Panc1 (cell line): Measurements from ENCODE around the gene PDE4B. TPM values are rescaled to one million over a fixed set of nuclear protein-coding genes. Genes with fewer than 3 reads are reported as not detected.

Experiments used
- ATAC-seq: fragments of 200-7000 bp; cut with Tn5 transposase; 2 replicates; pipeline ENCODE4 v1.9.1; 2020; ENCODE audit warnings: mild to moderate bottlenecking, moderate library complexity
- BruUV-seq: library from RNA; stranded (reverse); fragments of 400-500 nt; replicated peaks from 2 replicates; lab custom pipeline; 2021; lab: Mats Ljungman, UMichigan
- CTCF ChIA-PET: fragments of 300-600 bp; sonication (Branson Sonifier 250); formaldehyde crosslinking; loops from one replicate; lab custom pipeline; 2022; ENCODE audit warnings: antibody characterized with exemption; lab: Charles Lee
- POLR2A ChIA-PET: fragments of 300-600 bp; sonication (Branson Sonifier 250); formaldehyde crosslinking; loops from one replicate; lab custom pipeline; 2022; ENCODE audit warnings: antibody characterized with exemption; lab: Charles Lee
- DNase-seq: peaks from one replicate; pipeline ENCODE4 v3.0.0-alpha.2; 2010; ENCODE audit warnings: low read depth, low spot score
- H3K27ac ChIP-seq: 2 replicates; pipeline ENCODE4 v1.5.1; 2011; ENCODE audit warnings: mild to moderate bottlenecking, low read length, inconsistent platforms
- H3K27me3 ChIP-seq: fragments of 200-500 bp; sonication (Bioruptor generic); 2 replicates; pipeline ENCODE4 v1.6.0; 2014; ENCODE audit warnings: low read length, inconsistent platforms; ENCODE audit not compliant: control insufficient read depth, insufficient read depth
- H3K36me3 ChIP-seq: fragments of 200-500 bp; sonication (Bioruptor generic); 2 replicates; pipeline ENCODE4 v1.5.1; 2014; ENCODE audit warnings: inconsistent platforms, mild to moderate bottlenecking, low read length, moderate library complexity; ENCODE audit not compliant: control insufficient read depth, insufficient read depth
- H3K4me1 ChIP-seq: 2 replicates; pipeline ENCODE4 v1.5.1; 2011; ENCODE audit warnings: inconsistent platforms, mild to moderate bottlenecking, low read length, moderate library complexity; ENCODE audit not compliant: control insufficient read depth, insufficient read depth
- H3K4me3 ChIP-seq, 2 experiments: 2 replicates each; pipeline ENCODE4 v1.5.1; 2011 to 2012; ENCODE audit warnings: low read depth in 2 of 2, low read length in 2 of 2, mild to moderate bottlenecking in 2 of 2, inconsistent platforms in 1 of 2, moderate library complexity in 1 of 2
- H3K9me3 ChIP-seq: fragments of 200-500 bp; sonication (Bioruptor generic); 2 replicates; pipeline ENCODE4 v1.5.1; 2014; ENCODE audit warnings: low read depth, mild to moderate bottlenecking, inconsistent platforms, low read length, moderate library complexity; ENCODE audit not compliant: control insufficient read depth, insufficient read depth
- CTCF ChIP-seq: fragments of 450-650 bp; IDR thresholded peaks from 2 replicates; pipeline ENCODE4 v1.5.1; 2017; ENCODE audit warnings: mild to moderate bottlenecking
- POLR2AphosphoS5 ChIP-seq: IDR thresholded peaks from 2 replicates; pipeline ENCODE4 v1.6.1; 2012; ENCODE audit warnings: mild to moderate bottlenecking, low read depth, low read length, moderate library complexity
- REST ChIP-seq, 2 experiments: IDR thresholded peaks; 2 replicates each; pipeline ENCODE4 v1.6.1; 2011 to 2012; ENCODE audit warnings: low read depth in 2 of 2, control low read depth in 1 of 2, low read length in 1 of 2, mild to moderate bottlenecking in 1 of 2, moderate library complexity in 1 of 2; ENCODE audit not compliant: insufficient read depth in 1 of 2
- SIN3A ChIP-seq: IDR thresholded peaks from 2 replicates; pipeline ENCODE4 v1.6.1; 2012; ENCODE audit warnings: low read depth, mild to moderate bottlenecking, low read length, moderate library complexity, borderline replicate concordance; ENCODE audit not compliant: insufficient read depth
- TCF7L2 ChIP-seq: IDR thresholded peaks from 2 replicates; pipeline ENCODE4 v1.6.1; 2011; ENCODE audit warnings: mild to moderate bottlenecking, low read depth, low read length, inconsistent platforms
- in situ Hi-C: cut with HindIII; loops from 2 replicates; pipeline ENCODE4 v1.10.0; 2016; ENCODE audit warnings: low sequenced_read_pairs, low pct_unique_long_range_greater_than_20kb
- intact Hi-C: fragments of 100-400 bp; cut with micrococcal nuclease; formaldehyde crosslinking; loops from one replicate; pipeline ENCODE4 v1.10.0; 2022; ENCODE audit not compliant: unreplicated experiment
- total RNA-seq: library from RNA; stranded (reverse); gene quantifications from one replicate; pipeline ENCODE4 v1.2.1, GENCODE V29; 2021; ENCODE audit not compliant: unreplicated experiment

The PDE4B gene
- total RNA-seq, 1 experiment from 2014 or later = 0.26 TPM

DNA sequence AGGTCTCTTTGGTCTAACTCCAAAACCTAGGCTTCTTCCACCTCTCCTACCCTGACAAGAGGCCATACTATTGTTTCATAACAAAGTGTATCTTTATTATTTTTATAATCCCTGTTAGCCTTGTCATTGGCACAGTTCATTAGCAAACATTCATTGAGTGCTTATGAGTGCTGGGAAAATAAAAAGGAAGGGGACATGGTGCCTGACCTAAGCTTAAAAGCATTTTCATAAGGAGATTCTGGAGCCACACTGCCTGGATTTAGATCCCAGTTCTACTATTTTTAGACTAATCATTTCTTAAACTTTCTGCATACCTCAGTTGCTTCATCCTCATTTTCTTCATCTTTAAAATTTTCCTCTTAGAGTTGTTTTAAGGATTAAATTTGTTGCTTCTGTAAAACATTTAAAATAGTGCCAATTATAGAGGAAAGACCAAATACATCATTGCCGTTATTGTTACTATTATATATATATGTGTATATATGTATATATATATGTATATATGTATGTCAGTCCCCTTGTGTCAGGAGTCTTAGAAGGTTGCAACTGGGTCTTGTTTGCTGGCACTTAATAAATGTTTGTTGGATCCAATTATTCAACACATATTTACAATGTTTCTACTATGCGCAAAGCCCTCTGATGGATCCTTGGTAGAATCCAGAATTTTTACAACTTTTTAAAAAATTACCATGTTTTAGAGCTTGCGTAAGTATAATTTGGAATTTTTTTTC lies 490.4 kb downstream of the PDE4B start:
- no peak overlapping the region for H3K4me3 ChIP-seq
- POLR2A ChIA-PET = no interaction called here
- H3K36me3 ChIP-seq = no peaks in the 10 kb centered on the region
- CTCF ChIA-PET = no interaction called here
- no peak for ATAC-seq
- H3K27me3 ChIP-seq = no peaks in the 10 kb centered on the region
- TF ChIP-seq TCF7L2 (no peak), POLR2AphosphoS5 (no peak), SIN3A (no peak), REST (IDR thresholded peaks at IDR 0.05; ENCODE audit: insufficient read depth in 1 of 2, low read depth in 2 of 2, low read length in 1 of 2) (no peak), CTCF (no peak)
- no TSS peak for BruUV-seq
- intact Hi-C loops = no loop called here
- no peaks in the 10 kb centered on the region for H3K9me3 ChIP-seq
- in situ Hi-C loops = no loop called here
- no peaks in the 10 kb centered on the region for H3K4me1 ChIP-seq
- DNase-seq = no peak
- H3K27ac ChIP-seq = no peak overlapping the region

DNA sequence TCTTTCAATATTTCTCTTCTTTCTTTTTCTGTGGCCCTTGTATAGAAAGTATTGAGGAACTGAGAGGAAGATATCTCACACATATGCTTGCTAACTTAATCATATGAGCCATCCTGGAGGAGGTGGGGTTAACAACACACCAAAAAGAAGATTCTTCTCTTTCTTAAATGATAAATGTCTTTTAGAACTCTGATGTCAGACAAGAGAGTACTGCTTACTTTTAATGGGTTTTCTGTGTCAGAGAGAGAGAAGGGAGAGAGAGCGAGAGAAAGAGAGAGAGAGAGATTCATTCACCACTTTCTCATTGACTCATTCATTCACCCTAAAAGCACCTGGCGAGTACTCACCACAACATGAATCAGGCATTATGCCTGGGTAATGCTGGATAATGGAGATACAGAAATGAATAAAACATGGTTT lies 490.9 kb downstream of the PDE4B start:
- Histone ChIP-seq H3K36me3 (no peaks in the 10 kb centered on the region), H3K27me3 (no peaks in the 10 kb centered on the region), H3K27ac (no peak overlapping the region), H3K4me1 (no peaks in the 10 kb centered on the region), H3K9me3 (no peaks in the 10 kb centered on the region), H3K4me3 (no peak overlapping the region)
- BruUV-seq = no TSS peak
- in situ Hi-C loops = no loop called here
- ChIA-PET POLR2A (no interaction called here), CTCF (no interaction called here)
- intact Hi-C loops = no loop called here
- no peak for TF ChIP-seq POLR2AphosphoS5
- no peak for TF ChIP-seq REST (IDR thresholded peaks at IDR 0.05; ENCODE audit: insufficient read depth in 1 of 2, low read depth in 2 of 2, low read length in 1 of 2)
- no peak for TF ChIP-seq CTCF
- no peak for TF ChIP-seq SIN3A
- TF ChIP-seq TCF7L2 = no peak
- no peak for DNase-seq
- no peak for ATAC-seq
